CD4-positive, alpha-beta T cell treated with Interleukin-17A for 4 hours (primary cell): ENCODE measurements around the gene CCM2.

Experiments
- DNase-seq: peaks from one replicate; pipeline ENCODE4 v3.0.0-alpha.2; 2020; ENCODE audit warnings: mixed read lengths

The CCM2 gene

DNA sequence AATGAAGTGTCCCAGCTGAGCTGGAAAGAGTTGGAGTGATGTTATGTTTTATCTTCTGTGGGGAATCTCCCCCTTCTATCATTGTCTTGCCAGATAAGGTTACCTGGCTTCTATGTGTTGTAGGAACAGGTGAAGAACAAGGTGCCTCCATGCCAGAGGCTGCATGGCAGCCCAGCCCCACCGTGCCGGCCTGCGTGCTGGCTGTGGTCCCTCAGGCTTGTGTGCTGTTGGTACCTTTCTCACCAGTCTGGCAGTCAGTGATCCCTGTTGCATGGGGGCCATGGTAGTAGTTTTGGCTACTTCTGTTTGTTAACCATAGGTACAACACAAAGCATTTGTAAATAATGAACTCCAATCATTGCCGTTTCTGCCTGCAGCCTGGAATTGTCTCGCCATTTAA lies 37.9 kb downstream of the CCM2 start:
- DNase-seq = no peak

GRCh38 chr7:45039106-45039505 lies 39.1 kb downstream of the CCM2 start:
- DNase-seq = no peak

DNA sequence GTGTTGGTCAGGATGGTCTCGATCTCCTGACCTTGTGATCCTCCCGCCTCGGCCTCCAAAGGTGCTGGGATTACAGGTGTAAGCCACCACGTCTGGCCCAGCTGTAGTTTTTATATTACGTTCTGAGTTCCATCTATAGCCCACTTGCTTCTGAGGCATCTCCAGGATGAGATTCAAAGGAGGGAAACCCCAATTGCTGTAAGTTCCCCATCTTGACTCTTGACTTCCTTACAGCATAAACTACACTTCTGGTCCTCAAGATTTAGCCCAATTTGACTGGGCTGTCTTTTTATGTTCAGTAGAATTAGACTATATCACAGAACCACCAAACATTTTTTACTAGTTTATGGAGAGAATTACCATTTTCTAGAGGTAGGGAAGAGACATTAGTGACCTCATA lies 44.3 kb downstream of the CCM2 start:
- no peak for DNase-seq

GRCh38 chr7:45048748-45049147 lies 48.7 kb downstream of the CCM2 start:
- DNase-seq = peak; percentile 57

DNA sequence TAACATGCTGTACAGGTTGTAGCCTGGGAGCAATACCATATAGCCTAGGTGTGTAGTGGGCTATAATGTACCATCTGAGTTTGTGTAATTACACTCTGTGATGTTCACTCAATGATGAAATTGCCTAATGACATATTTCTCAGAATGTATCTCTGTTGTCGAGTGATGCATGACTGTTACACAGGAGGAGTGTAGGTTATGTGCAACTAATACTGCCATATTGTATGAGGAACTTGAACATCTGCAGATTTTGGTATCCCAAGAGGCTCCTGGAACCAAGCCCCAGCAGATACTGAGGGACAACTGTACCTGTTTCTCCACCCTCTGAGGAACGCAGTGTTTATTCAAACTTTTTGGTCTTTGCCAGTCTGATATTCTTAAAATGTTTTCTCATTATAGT lies 50.2 kb downstream of the CCM2 start:
- DNase-seq = no peak

DNA sequence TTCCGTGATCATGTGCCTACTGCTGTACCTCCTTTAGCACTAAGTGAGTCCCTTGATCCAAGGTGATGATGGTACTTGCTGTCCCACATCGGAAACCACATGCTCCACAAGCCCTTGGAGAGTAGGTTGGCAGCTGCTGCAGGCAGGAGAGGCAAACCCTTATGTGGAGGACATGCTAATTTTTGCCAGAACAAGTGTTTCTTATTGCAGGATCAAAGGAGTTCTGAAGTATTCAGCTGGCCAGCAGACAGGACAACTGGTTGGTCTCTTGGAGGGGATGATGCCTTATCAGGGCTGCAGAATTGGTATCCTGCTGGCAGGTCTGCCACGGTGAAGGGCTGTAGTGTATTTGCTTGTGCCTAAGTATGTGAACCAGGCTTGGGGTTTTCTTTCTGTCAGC lies 52.0 kb downstream of the CCM2 start:
- no peak for DNase-seq

GRCh38 chr7:45053401-45053800 lies 53.4 kb downstream of the CCM2 start:
- no peak for DNase-seq

DNA sequence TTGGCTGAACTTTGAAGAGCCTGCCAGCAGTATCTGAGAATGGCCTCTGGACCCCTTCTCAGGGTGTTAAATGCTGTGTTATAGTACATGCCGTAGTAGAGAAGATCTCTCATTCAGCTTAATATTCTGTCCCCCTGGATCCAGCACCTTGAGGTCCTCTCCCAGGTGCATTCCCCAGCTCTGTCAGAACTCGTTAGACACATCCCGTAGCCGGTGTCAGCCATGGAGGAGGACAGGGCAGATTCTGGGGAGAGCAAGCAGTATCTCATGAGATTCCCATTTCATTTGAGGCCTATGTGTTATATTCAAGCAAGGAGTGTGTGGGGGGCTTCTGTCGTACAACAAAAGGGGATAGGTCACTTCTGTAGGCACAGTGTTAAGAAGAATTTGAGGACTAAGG lies 53.9 kb downstream of the CCM2 start:
- no peak for DNase-seq

DNA sequence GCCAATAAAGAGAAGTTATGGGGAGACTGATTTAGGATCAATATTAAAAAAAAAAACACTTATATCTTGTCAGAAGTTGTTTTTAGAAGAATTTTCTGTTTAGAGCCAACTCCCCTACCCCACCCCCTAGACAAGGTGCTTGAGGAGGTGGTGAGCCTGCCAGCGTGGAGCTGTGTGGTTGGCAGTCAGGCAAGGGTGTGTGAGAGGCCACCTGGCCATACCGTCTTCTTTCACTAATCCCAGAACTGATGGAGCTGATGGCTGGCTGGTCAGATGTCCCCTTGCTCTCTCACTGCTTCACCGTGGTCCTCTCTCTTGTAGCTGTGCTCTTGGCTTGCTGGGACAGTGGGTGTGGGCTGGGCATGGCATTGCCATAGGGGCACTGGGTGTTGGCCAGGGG lies 54.4 kb downstream of the CCM2 start:
- no peak for DNase-seq

- no peak for DNase-seq
Observed at GRCh38 chr7:45055016-45055415, 55.0 kb downstream of the CCM2 start.

DNA sequence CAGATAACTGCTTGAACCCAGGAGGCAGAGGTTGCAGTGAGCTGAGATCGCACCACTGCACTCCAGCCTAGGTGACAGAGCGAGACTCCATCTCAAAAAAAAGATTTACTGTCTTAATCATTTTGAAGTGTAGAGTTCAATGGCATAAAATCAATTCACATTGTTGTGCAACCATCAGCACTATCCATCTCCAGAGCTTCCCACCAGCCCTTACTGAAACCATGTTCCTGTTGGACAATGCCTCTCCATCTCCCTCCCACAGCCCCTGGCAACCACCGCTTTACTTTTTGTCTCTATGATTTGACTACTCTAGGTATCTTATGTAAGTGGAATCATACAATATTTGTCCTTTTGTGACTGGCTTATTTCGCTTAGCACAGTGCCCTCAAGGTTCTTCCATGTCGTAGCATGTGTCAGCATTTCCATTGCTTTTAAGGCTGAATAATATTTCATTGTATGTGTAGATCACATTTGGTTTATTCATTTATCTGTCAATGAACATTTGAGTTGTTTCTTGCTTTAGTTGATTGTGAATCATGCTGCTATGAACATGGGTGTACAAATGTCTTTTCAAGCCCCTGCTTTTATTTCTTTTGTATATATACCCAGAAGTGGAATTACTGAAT lies 55.7 kb downstream of the CCM2 start:
- no peak for DNase-seq

GRCh38 chr7:45057878-45058277 lies 57.9 kb downstream of the CCM2 start:
- no peak for DNase-seq

GRCh38 chr7:45060295-45060694 lies 60.3 kb downstream of the CCM2 start:
- no peak for DNase-seq

DNA sequence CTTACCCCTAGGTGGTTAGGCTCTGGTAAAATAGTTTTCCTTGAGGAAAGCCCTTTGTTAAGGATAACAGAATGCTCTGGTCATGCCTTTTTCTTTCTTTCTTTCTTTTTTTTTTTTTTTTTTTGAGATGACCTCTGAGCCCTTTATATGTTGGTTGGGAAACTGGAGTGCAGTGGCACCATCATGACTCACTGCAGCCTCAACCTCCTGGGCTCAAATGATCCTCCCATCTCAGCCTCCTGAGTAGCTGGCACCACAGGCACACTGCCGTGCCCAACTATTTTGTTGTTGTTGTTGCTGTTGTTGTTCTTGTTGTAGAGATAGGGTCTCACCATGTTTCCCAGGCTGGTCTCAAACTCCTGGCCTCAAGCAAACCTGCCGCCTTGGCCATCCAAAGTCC lies 61.4 kb downstream of the CCM2 start:
- no peak for DNase-seq

DNA sequence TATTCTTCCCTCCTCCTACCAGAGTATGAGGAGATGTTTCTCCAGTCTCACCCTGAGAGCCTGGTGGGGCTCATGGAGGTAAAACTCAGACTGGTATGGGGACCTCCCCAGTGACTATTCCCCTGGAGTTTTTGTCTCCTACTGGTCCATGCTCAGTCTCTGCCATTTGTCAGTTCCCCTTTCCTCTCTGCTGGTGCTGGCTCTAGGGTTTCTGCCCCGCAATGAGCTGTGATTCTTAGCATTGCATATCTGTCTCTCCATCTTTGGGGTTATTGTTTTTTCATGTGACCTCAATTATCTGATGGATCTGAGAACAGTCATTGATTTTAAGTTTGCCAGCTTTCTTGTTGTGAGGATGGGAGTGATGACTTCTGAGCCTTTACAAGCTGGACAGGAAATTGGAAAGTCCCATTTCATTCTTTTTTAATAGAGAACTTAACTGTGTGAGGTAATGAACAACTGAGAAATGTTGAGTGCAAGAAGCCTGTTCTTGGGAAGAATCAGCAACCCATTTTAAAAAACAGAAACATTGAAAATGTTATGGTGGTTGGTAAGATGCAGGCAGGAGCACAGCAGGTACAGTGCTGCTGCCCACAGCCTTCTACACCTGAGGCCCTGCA lies 61.9 kb downstream of the CCM2 start:
- DNase-seq = no peak

DNA sequence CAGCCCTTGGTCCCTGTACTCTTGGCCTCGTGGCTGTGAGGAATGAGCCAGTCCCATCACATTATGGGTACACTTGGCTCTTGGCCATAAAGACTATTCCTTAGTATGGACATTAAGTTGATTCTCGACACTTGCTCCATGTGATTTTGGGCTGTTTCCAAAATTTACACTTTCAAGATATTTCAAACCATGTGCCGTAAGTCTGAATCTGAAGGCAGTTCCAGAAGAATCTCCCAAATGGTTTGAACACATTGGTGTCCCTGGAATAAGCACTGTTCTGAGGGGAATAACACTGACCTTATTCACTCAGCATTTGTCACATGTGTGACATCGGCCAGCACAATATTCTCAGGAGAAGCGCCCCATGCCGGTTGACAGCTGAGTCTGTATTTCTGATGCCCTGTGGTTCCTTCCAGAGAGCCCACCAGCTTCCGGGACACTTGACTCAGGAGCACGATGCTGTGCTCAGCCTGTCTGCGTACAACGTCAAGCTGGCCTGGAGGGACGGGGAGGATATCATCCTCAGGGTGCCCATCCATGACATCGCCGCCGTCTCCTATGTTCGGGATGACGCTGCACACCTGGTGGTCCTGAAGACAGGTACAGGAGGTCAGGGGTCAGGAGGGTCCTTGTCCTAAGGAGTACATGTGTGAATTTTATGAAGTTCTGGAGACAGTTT lies 64.2 kb downstream of the CCM2 start:
- no peak for DNase-seq

- DNase-seq = no peak
Observed at GRCh38 chr7:45065031-45065995, 65.3 kb downstream of the CCM2 start.

DNA sequence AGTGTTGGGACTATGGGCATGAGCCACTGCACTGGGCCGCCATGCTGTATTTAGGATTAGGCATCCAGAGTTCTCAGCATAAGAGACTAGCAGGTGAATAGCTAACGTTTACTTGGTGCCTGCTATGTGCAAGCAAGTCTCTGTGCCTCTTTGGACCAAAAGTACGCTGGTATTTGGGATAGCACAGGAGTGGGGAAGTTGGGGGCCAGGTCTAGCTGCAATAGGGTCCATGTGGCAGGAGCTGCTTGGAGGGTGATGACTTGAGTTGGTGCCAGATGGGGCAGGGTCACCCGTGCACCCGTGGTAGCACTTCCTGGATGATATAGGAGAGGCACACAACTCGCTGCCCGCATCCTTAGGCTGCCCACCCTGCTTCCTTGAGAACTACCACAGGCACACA lies 66.4 kb downstream of the CCM2 start:
- no peak for DNase-seq

- no peak for DNase-seq
Observed at GRCh38 chr7:45067582-45067981, 67.6 kb downstream of the CCM2 start.

DNA sequence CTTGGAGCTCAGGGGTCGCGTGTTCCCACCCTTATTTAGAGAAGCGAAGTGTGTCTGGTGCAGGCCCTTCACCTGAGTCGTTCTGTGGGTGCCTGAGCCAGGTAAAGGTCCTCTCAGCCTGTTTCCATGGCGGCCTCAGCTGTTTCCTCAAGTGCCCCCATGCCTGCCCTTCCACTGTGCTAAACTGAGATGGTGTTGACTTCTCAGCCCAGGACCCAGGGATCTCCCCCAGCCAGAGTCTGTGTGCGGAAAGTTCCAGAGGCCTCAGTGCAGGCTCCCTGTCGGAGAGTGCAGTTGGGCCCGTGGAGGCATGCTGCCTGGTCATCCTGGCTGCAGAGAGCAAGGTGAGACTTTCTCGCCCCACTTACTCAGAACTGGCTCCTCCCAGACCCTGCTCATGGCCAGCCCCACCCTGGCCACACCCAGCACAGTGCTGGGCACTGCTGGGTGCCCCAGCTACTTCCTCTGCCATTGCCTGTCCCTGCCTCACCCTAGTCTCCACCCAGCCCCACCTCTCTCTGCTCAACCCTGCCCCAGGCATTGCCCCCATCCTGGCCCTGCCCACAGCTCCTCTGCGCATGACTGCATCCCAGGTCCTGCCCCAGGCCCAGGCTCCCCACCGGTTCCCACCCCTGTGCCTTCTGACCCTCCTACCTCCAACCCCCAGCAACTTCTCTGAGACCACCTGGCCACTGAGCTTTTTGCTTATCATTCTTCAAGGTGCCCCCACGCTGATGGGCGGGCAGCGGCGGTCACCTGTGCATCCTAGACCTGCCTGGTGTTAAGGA lies 68.4 kb downstream of the CCM2 start:
- DNase-seq = no peak

DNA sequence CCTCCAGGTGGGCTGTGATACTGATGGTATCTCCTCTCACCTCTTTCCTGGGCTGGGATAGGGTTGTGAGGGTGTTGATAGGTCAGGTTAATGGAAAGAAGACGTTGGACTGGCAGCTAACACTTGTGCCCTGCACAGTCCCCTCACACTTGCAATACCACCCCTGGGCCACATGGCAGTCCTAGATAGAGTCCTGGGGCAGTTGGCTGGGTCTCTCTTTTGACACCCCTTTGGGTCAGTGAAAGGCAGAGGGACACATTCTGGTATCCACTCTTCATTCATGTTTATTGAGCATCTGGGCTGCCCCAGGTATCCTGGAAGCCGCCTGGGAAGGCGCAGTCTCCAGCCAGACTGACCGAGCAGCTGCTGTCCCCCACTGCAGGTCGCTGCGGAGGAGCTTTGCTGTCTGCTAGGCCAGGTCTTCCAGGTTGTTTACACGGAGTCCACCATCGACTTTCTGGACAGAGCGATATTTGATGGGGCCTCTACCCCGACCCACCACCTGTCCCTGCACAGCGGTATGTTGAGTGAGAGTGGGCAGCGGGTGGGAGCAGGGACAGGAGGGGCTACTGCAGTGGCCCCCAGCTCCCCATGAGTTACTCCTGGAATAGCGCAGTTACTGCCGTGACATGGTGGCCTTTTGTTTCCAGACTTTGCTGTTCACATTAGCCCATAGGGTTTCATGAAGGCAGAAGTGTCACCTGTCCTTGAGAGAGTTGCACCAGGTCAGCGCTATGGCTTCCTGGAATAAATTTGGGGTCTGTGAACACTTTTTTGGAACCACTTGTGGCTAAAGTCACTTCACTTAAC lies 69.6 kb downstream of the CCM2 start:
- DNase-seq = no peak

DNA sequence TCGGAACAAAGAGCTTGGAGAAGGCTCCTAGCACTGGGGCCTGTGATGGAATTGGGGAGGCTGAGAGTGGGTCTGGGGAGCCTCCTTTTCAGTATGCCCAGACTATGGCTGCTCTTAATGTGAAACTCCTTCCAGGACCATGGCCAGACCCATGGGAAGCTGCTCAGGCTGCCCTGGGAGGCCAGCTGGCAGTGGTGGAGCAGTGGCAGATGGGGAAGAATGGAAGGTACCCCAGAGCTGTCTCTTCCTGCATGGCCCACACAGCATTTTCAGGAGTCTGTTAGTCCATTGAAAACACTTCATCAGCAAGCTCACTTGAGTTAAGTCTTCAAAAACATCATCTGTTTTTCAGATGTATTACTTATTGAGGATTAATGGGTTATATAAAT lies 70.2 kb downstream of the CCM2 start:
- DNase-seq = no peak
